ENCODE results near the gene NRP1. TPM values are rescaled to one million over a fixed set of nuclear protein-coding genes. Genes with fewer than 3 reads are reported as not detected.

Gene NRP1
- total RNA-seq, 1 experiment from 2014 or later, result 31.7 TPM

DNA sequence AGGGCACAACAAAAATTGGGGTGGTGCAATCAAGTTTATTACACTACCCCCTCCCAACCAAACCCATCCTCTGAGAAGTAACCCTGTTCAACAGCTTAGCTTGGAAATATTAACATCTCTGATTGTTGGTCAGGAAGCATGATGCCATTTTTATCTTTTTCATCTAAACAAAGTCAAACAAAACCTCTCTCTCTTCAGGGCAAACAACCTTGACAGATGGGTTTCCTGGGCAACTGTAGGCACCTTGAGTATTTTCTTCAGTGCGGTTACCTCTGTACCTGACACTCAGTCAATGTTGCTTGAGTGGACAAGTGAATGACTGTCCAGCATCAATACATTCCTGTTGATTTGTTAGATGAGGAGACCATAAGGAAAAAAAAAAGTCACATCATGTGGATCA lies 183.6 kb downstream of the NRP1 start:
- DNase-seq (ENCODE audit: low spot score), result no peak
- intact Hi-C loops (cut with micrococcal nuclease; ENCODE audit: unreplicated experiment), result no loop called here
- Histone ChIP-seq H3K27me3 (replicated peaks; ENCODE audit: insufficient read depth, low read depth, low read length, poor library complexity) (no peaks in the 10 kb centered on the region), H3K4me1 (ENCODE audit: insufficient read depth, low read length, poor library complexity, severe bottlenecking) (peaks cover 4% of the 10 kb centered on the region), H3K27ac (ENCODE audit: low read depth, low read length, poor library complexity, severe bottlenecking) (no peak overlapping the region), H3K9me3 (ENCODE audit: low read depth, low read length, poor library complexity, severe bottlenecking) (no peaks in the 10 kb centered on the region), H3K4me3 (ENCODE audit: low read depth, low read length, poor library complexity, severe bottlenecking) (no peak overlapping the region), H3K36me3 (ENCODE audit: insufficient read depth, low read length, poor library complexity, severe bottlenecking) (no peaks in the 10 kb centered on the region)
- CTCF ChIA-PET, result no interaction called here
- TF ChIP-seq, protein P1, sequence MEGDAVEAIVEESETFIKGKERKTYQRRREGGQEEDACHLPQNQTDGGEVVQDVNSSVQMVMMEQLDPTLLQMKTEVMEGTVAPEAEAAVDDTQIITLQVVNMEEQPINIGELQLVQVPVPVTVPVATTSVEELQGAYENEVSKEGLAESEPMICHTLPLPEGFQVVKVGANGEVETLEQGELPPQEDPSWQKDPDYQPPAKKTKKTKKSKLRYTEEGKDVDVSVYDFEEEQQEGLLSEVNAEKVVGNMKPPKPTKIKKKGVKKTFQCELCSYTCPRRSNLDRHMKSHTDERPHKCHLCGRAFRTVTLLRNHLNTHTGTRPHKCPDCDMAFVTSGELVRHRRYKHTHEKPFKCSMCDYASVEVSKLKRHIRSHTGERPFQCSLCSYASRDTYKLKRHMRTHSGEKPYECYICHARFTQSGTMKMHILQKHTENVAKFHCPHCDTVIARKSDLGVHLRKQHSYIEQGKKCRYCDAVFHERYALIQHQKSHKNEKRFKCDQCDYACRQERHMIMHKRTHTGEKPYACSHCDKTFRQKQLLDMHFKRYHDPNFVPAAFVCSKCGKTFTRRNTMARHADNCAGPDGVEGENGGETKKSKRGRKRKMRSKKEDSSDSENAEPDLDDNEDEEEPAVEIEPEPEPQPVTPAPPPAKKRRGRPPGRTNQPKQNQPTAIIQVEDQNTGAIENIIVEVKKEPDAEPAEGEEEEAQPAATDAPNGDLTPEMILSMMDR (conservative IDR thresholded peaks at IDR 0.05; ENCODE audit: low read depth, low read length), result no peak
- no peak for TF ChIP-seq EZH2 (IDR thresholded peaks at IDR 0.05; ENCODE audit: borderline replicate concordance, low read depth, low read length, poor library complexity, severe bottlenecking)
- POLR2A ChIA-PET (ENCODE audit: low non-redundant PET), result no interaction called here
- no TSS peak for BruUV-seq (replicated peaks)

DNA sequence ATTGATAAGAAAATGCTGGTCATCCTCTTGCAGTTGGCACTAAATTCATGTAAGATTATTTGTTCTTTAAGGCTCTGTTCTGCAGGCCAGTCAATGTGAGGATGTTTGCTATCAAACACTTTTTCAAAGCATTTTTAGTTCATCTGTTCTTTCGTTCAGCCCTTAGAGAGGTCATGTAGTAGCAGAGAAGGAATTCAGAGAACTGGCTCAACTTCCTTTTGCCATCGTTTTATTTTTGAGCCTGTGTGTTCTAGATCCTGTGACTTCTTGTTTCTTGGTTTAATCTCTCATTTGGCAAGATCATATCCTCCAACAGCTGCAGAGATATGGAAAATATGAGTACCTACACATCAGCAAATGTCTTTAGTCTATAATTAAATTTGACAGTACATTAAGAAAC lies 184.3 kb downstream of the NRP1 start:
- Histone ChIP-seq H3K4me3 (ENCODE audit: low read depth, low read length, poor library complexity, severe bottlenecking) (no peak overlapping the region), H3K36me3 (ENCODE audit: insufficient read depth, low read length, poor library complexity, severe bottlenecking) (no peaks in the 10 kb centered on the region), H3K9me3 (ENCODE audit: low read depth, low read length, poor library complexity, severe bottlenecking) (no peaks in the 10 kb centered on the region), H3K27me3 (replicated peaks; ENCODE audit: insufficient read depth, low read depth, low read length, poor library complexity) (no peaks in the 10 kb centered on the region), H3K27ac (ENCODE audit: low read depth, low read length, poor library complexity, severe bottlenecking) (no peak overlapping the region), H3K4me1 (ENCODE audit: insufficient read depth, low read length, poor library complexity, severe bottlenecking) (peaks cover 4% of the 10 kb centered on the region)
- BruUV-seq (replicated peaks), result no TSS peak
- intact Hi-C loops (cut with micrococcal nuclease; ENCODE audit: unreplicated experiment), result no loop called here
- CTCF ChIA-PET, result no interaction called here
- POLR2A ChIA-PET (ENCODE audit: low non-redundant PET), result no interaction called here
- DNase-seq (ENCODE audit: low spot score), result no peak
- no peak for TF ChIP-seq EZH2 (IDR thresholded peaks at IDR 0.05; ENCODE audit: borderline replicate concordance, low read depth, low read length, poor library complexity, severe bottlenecking)
- TF ChIP-seq, protein P1 (conservative IDR thresholded peaks at IDR 0.05; ENCODE audit: low read depth, low read length), result no peak

DNA sequence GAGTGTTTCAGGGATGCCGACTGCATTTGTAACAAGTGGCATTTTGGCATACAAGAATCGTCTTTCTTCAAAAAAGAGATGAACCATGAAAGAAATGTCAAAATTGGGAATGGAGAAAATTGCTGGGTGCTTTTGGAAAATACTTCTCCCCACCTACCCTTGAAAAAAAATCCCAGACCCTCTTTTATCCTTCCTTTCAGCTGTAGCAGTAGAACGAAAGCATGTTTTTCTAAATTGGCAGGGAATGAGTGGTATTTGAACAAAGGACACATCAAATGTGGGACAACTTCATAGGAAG lies 187.5 kb downstream of the NRP1 start:
- Histone ChIP-seq H3K4me3 (ENCODE audit: low read depth, low read length, poor library complexity, severe bottlenecking) (no peak overlapping the region), H3K36me3 (ENCODE audit: insufficient read depth, low read length, poor library complexity, severe bottlenecking) (no peaks in the 10 kb centered on the region), H3K27ac (ENCODE audit: low read depth, low read length, poor library complexity, severe bottlenecking) (no peak overlapping the region), H3K27me3 (replicated peaks; ENCODE audit: insufficient read depth, low read depth, low read length, poor library complexity) (no peaks in the 10 kb centered on the region), H3K9me3 (ENCODE audit: low read depth, low read length, poor library complexity, severe bottlenecking) (no peaks in the 10 kb centered on the region), H3K4me1 (ENCODE audit: insufficient read depth, low read length, poor library complexity, severe bottlenecking) (peaks cover 3% of the 10 kb centered on the region)
- intact Hi-C loops (cut with micrococcal nuclease; ENCODE audit: unreplicated experiment), result no loop called here
- TF ChIP-seq EZH2 (IDR thresholded peaks at IDR 0.05; ENCODE audit: borderline replicate concordance, low read depth, low read length, poor library complexity, severe bottlenecking), result no peak
- TF ChIP-seq, protein P1 (conservative IDR thresholded peaks at IDR 0.05; ENCODE audit: low read depth, low read length), result no peak
- no peak for DNase-seq (ENCODE audit: low spot score)
- ChIA-PET POLR2A (ENCODE audit: low non-redundant PET) (no interaction called here), CTCF (no interaction called here)
- BruUV-seq (replicated peaks), result no TSS peak
